Panc1 (cell line): ENCODE results near the gene USP9Y. TPM values are rescaled to one million over a fixed set of nuclear protein-coding genes. Genes with fewer than 3 reads are reported as not detected.

ENCODE experiments used
- ATAC-seq: fragments of 200-7000 bp; cut with Tn5 transposase; 2 replicates; pipeline ENCODE4 v1.9.1; 2020; ENCODE audit warnings: mild to moderate bottlenecking, moderate library complexity
- BruUV-seq: library from RNA; stranded (reverse); fragments of 400-500 nt; replicated peaks from 2 replicates; lab custom pipeline; 2021; lab: Mats Ljungman, UMichigan
- CTCF ChIA-PET: fragments of 300-600 bp; sonication (Branson Sonifier 250); formaldehyde crosslinking; loops from one replicate; lab custom pipeline; 2022; ENCODE audit warnings: antibody characterized with exemption; lab: Charles Lee
- POLR2A ChIA-PET: fragments of 300-600 bp; sonication (Branson Sonifier 250); formaldehyde crosslinking; loops from one replicate; lab custom pipeline; 2022; ENCODE audit warnings: antibody characterized with exemption; lab: Charles Lee
- DNase-seq: peaks from one replicate; pipeline ENCODE4 v3.0.0-alpha.2; 2010; ENCODE audit warnings: low read depth, low spot score
- H3K27ac ChIP-seq: 2 replicates; pipeline ENCODE4 v1.5.1; 2011; ENCODE audit warnings: mild to moderate bottlenecking, low read length, inconsistent platforms
- H3K27me3 ChIP-seq: fragments of 200-500 bp; sonication (Bioruptor generic); 2 replicates; pipeline ENCODE4 v1.6.0; 2014; ENCODE audit warnings: low read length, inconsistent platforms; ENCODE audit not compliant: control insufficient read depth, insufficient read depth
- H3K36me3 ChIP-seq: fragments of 200-500 bp; sonication (Bioruptor generic); 2 replicates; pipeline ENCODE4 v1.5.1; 2014; ENCODE audit warnings: inconsistent platforms, mild to moderate bottlenecking, low read length, moderate library complexity; ENCODE audit not compliant: control insufficient read depth, insufficient read depth
- H3K4me1 ChIP-seq: 2 replicates; pipeline ENCODE4 v1.5.1; 2011; ENCODE audit warnings: inconsistent platforms, mild to moderate bottlenecking, low read length, moderate library complexity; ENCODE audit not compliant: control insufficient read depth, insufficient read depth
- H3K4me3 ChIP-seq, 2 experiments: 2 replicates each; pipeline ENCODE4 v1.5.1; 2011 to 2012; ENCODE audit warnings: low read depth in 2 of 2, low read length in 2 of 2, mild to moderate bottlenecking in 2 of 2, inconsistent platforms in 1 of 2, moderate library complexity in 1 of 2
- H3K9me3 ChIP-seq: fragments of 200-500 bp; sonication (Bioruptor generic); 2 replicates; pipeline ENCODE4 v1.5.1; 2014; ENCODE audit warnings: low read depth, mild to moderate bottlenecking, inconsistent platforms, low read length, moderate library complexity; ENCODE audit not compliant: control insufficient read depth, insufficient read depth
- CTCF ChIP-seq: fragments of 450-650 bp; IDR thresholded peaks from 2 replicates; pipeline ENCODE4 v1.5.1; 2017; ENCODE audit warnings: mild to moderate bottlenecking
- POLR2AphosphoS5 ChIP-seq: IDR thresholded peaks from 2 replicates; pipeline ENCODE4 v1.6.1; 2012; ENCODE audit warnings: mild to moderate bottlenecking, low read depth, low read length, moderate library complexity
- SIN3A ChIP-seq: IDR thresholded peaks from 2 replicates; pipeline ENCODE4 v1.6.1; 2012; ENCODE audit warnings: low read depth, mild to moderate bottlenecking, low read length, moderate library complexity, borderline replicate concordance; ENCODE audit not compliant: insufficient read depth
- TCF7L2 ChIP-seq: IDR thresholded peaks from 2 replicates; pipeline ENCODE4 v1.6.1; 2011; ENCODE audit warnings: mild to moderate bottlenecking, low read depth, low read length, inconsistent platforms
- in situ Hi-C: cut with HindIII; loops from 2 replicates; pipeline ENCODE4 v1.10.0; 2016; ENCODE audit warnings: low sequenced_read_pairs, low pct_unique_long_range_greater_than_20kb
- intact Hi-C: fragments of 100-400 bp; cut with micrococcal nuclease; formaldehyde crosslinking; loops from one replicate; pipeline ENCODE4 v1.10.0; 2022; ENCODE audit not compliant: unreplicated experiment
- total RNA-seq: library from RNA; stranded (reverse); gene quantifications from one replicate; pipeline ENCODE4 v1.2.1, GENCODE V29; 2021; ENCODE audit not compliant: unreplicated experiment
- TF ChIP-seq, protein P1 (sequence below), 2 experiments: IDR thresholded peaks; 2 replicates each; pipeline ENCODE4 v1.6.1; 2011 to 2012; ENCODE audit warnings: low read depth in 2 of 2, control low read depth in 1 of 2, low read length in 1 of 2, mild to moderate bottlenecking in 1 of 2, moderate library complexity in 1 of 2; ENCODE audit not compliant: insufficient read depth in 1 of 2

USP9Y gene
- total RNA-seq, 1 experiment from 2014 or later, result 0.05 TPM

DNA sequence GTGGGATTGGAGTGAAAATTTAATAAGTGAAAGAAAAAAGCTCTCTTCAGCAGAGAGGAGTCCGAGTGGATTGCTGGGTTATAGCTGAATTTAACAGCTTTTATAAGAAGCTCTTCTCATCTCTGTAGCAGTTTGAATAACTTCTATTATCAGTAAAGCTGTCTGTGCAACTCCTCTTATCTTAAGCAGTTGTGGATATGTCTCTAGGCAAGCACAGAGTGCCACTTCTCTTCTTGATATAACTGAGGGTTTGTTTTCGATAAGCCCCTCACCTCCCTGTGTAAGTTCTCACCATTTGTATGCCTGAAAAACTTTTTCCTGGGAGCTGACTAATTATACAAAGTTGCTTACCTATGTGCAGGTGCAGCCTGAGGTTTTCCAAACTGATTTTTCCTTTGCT lies 43.1 kb downstream of the USP9Y start:
- H3K4me3 ChIP-seq, result no peak overlapping the region
- CTCF ChIA-PET, result no interaction called here
- no peak for DNase-seq
- in situ Hi-C loops (no loop called here), intact Hi-C loops (no loop called here)
- H3K4me1 ChIP-seq, result no peaks in the 10 kb centered on the region
- POLR2A ChIA-PET, result no interaction called here
- no peaks in the 10 kb centered on the region for H3K36me3 ChIP-seq
- no TSS peak for BruUV-seq
- no peak overlapping the region for H3K27ac ChIP-seq
- TF ChIP-seq CTCF, result no peak
- no peak for TF ChIP-seq TCF7L2
- TF ChIP-seq, protein P1, sequence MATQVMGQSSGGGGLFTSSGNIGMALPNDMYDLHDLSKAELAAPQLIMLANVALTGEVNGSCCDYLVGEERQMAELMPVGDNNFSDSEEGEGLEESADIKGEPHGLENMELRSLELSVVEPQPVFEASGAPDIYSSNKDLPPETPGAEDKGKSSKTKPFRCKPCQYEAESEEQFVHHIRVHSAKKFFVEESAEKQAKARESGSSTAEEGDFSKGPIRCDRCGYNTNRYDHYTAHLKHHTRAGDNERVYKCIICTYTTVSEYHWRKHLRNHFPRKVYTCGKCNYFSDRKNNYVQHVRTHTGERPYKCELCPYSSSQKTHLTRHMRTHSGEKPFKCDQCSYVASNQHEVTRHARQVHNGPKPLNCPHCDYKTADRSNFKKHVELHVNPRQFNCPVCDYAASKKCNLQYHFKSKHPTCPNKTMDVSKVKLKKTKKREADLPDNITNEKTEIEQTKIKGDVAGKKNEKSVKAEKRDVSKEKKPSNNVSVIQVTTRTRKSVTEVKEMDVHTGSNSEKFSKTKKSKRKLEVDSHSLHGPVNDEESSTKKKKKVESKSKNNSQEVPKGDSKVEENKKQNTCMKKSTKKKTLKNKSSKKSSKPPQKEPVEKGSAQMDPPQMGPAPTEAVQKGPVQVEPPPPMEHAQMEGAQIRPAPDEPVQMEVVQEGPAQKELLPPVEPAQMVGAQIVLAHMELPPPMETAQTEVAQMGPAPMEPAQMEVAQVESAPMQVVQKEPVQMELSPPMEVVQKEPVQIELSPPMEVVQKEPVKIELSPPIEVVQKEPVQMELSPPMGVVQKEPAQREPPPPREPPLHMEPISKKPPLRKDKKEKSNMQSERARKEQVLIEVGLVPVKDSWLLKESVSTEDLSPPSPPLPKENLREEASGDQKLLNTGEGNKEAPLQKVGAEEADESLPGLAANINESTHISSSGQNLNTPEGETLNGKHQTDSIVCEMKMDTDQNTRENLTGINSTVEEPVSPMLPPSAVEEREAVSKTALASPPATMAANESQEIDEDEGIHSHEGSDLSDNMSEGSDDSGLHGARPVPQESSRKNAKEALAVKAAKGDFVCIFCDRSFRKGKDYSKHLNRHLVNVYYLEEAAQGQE (IDR thresholded peaks at IDR 0.05; ENCODE audit: insufficient read depth in 1 of 2, low read depth in 2 of 2, low read length in 1 of 2), result no peak
- no peak for TF ChIP-seq SIN3A
- no peak for TF ChIP-seq POLR2AphosphoS5
- ATAC-seq, result no peak
- H3K9me3 ChIP-seq, result no peaks in the 10 kb centered on the region
- no peaks in the 10 kb centered on the region for H3K27me3 ChIP-seq

GRCh38 chrY:12749293-12749692 lies 48.3 kb downstream of the USP9Y start:
- no peak for DNase-seq
- TF ChIP-seq TCF7L2, result no peak
- TF ChIP-seq, protein P1 (IDR thresholded peaks at IDR 0.05; ENCODE audit: insufficient read depth in 1 of 2, low read depth in 2 of 2, low read length in 1 of 2), result no peak
- no peak for TF ChIP-seq CTCF
- no peak for TF ChIP-seq SIN3A
- no peak for TF ChIP-seq POLR2AphosphoS5
- no peak overlapping the region for H3K4me3 ChIP-seq
- in situ Hi-C loops (no loop called here), intact Hi-C loops (no loop called here)
- H3K27me3 ChIP-seq, result no peaks in the 10 kb centered on the region
- ATAC-seq, result no peak
- H3K27ac ChIP-seq, result no peak overlapping the region
- H3K9me3 ChIP-seq, result no peaks in the 10 kb centered on the region
- POLR2A ChIA-PET, result no interaction called here
- H3K4me1 ChIP-seq, result no peaks in the 10 kb centered on the region
- CTCF ChIA-PET, result no interaction called here
- no TSS peak for BruUV-seq
- H3K36me3 ChIP-seq, result no peaks in the 10 kb centered on the region
